GM12878 (cell line): ENCODE results near the gene MSH5.

Source experiments
- EZH2 ChIP-seq: IDR thresholded peaks from 2 replicates; pipeline ENCODE4 v1.6.1; 2012; ENCODE audit warnings: low read depth, mild to moderate bottlenecking, control low read depth, inconsistent platforms, low read length, borderline replicate concordance; ENCODE audit not compliant: control insufficient read depth
- GABPA ChIP-seq: IDR thresholded peaks from 2 replicates; pipeline ENCODE4 v1.6.1; 2014; ENCODE audit warnings: antibody characterized with exemption, low read depth, mild to moderate bottlenecking, inconsistent platforms
- ZNF622 ChIP-seq: fragments of 450-650 bp; IDR thresholded peaks from 2 replicates; pipeline ENCODE4 v1.6.1; 2017; ENCODE audit warnings: mild to moderate bottlenecking, inconsistent platforms
- TF ChIP-seq, protein P1 (sequence below), 3 experiments: IDR thresholded peaks in 2 of 3; conservative IDR thresholded peaks in 1 of 3; 2 replicates each; pipeline ENCODE4 v1.5.1; 2011; ENCODE audit warnings: low read depth in 3 of 3, low read length in 3 of 3, mild to moderate bottlenecking in 3 of 3, control low read depth in 2 of 3, moderate library complexity in 2 of 3, inconsistent platforms in 1 of 3, mixed read lengths in 1 of 3; ENCODE audit not compliant: control insufficient read depth in 2 of 3, insufficient read depth in 1 of 3; ENCODE audit errors: extremely low read depth in 1 of 3

DNA sequence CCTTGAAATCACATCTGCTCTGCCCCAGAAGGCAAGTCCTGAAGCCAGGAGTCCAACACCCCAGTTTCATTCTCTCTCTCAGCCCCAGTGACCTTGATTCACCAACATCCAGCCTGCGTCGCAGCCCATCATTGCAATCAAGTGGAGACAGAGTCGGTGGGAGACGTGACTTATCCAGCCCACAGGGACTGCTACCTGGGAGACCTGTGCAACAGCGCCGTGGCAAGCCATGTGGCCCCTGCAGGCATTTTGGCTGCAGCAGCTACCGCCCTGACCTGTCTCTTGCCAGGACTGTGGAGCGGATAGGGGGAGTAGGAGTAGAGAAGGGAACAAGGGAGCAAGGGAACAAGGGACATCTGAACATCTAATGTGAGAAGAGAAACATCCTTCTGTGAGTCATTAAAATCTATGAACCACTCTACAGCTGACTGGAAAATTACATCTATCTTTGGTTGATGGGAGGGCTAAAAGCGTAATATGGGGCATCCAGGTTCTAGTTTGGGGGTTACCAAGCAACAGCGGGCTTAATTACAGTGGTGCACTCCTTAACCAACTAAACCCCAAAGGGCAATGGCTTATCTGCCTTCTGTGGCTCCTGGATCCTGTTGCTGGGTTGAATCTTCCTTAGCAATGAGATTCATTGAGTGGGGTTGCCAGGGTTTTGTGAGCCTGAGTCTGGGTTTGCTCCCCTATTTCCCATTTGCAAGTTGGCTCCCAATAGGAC, 22.1 kb upstream of the MSH5 start:
- TF ChIP-seq ZNF622 (no peak), GABPA (no peak), EZH2 (no peak)
- TF ChIP-seq, protein P1, sequence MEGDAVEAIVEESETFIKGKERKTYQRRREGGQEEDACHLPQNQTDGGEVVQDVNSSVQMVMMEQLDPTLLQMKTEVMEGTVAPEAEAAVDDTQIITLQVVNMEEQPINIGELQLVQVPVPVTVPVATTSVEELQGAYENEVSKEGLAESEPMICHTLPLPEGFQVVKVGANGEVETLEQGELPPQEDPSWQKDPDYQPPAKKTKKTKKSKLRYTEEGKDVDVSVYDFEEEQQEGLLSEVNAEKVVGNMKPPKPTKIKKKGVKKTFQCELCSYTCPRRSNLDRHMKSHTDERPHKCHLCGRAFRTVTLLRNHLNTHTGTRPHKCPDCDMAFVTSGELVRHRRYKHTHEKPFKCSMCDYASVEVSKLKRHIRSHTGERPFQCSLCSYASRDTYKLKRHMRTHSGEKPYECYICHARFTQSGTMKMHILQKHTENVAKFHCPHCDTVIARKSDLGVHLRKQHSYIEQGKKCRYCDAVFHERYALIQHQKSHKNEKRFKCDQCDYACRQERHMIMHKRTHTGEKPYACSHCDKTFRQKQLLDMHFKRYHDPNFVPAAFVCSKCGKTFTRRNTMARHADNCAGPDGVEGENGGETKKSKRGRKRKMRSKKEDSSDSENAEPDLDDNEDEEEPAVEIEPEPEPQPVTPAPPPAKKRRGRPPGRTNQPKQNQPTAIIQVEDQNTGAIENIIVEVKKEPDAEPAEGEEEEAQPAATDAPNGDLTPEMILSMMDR (IDR thresholded peaks at IDR 0.05 in 2 of 3, conservative IDR thresholded peaks at IDR 0.05 in 1 of 3; ENCODE audit: control insufficient read depth in 2 of 3, extremely low read depth in 1 of 3, insufficient read depth in 1 of 3, low read depth in 3 of 3, low read length in 3 of 3) = no peak
